22Rv1 (cell line): ENCODE measurements around the gene TRIP6.

Experiments used
- ZFX ChIP-seq: fragments of 450-650 bp; IDR thresholded peaks from 2 replicates; pipeline ENCODE4 v1.6.1; 2017; ENCODE audit warnings: antibody characterized with exemption, borderline replicate concordance
- TF ChIP-seq, protein P1 (sequence below): fragments of 450-650 bp; IDR thresholded peaks from 2 replicates; pipeline ENCODE4 v1.5.1; 2017; ENCODE audit warnings: mild to moderate bottlenecking

DNA sequence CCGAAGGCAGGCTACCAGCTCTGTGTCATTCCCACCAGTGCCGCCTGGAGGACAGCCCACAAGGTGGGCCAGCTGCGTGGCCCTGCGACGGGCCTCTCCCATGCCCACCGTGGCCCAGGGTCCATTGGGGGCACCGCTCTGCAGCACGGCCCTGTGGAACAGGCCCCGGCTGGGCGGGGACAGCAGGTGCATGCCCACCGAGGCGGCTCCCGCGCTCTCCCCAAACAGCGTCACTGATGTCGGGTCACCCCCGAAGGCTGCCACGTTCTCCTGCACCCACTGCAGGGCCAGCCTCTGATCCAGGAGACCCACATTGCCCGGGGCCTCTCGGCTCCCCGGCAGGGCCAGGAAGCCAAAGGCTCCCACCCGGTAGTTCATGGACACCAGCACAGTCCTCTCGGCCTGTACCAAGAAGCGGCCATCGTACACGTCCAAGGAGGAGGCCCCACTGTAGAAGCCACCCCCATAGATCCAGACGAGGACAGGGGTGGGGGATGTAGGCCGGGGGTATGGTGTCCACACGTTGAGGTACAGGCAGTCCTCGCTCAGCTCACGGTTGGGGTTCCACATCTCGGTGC lies 26.2 kb downstream of the TRIP6 start:
- TF ChIP-seq, protein P1, sequence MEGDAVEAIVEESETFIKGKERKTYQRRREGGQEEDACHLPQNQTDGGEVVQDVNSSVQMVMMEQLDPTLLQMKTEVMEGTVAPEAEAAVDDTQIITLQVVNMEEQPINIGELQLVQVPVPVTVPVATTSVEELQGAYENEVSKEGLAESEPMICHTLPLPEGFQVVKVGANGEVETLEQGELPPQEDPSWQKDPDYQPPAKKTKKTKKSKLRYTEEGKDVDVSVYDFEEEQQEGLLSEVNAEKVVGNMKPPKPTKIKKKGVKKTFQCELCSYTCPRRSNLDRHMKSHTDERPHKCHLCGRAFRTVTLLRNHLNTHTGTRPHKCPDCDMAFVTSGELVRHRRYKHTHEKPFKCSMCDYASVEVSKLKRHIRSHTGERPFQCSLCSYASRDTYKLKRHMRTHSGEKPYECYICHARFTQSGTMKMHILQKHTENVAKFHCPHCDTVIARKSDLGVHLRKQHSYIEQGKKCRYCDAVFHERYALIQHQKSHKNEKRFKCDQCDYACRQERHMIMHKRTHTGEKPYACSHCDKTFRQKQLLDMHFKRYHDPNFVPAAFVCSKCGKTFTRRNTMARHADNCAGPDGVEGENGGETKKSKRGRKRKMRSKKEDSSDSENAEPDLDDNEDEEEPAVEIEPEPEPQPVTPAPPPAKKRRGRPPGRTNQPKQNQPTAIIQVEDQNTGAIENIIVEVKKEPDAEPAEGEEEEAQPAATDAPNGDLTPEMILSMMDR: no peak
- no peak for TF ChIP-seq ZFX
